Lung (tissue), 12 donors: Measurements from ENCODE around the gene KRTAP10-4. TPM values are rescaled to one million over a fixed set of nuclear protein-coding genes. Genes with fewer than 3 reads are reported as not detected.
A peak's percentile ranks its signal among the peaks of the same experiment; 100 is the strongest.

Experiments used
- ATAC-seq: fragments of 200-7000 bp; cut with Tn5 transposase; one replicate; pipeline ENCODE4 v1.9.1; 2020; ENCODE audit warnings: moderate number of reproducible peaks; ENCODE audit not compliant: insufficient read depth, low FRiP score
- DNase-seq, 3 donors: peaks; one replicate each; pipeline ENCODE4 v3.0.0-alpha.2; 2013 to 2017
- H3K27ac ChIP-seq, 2 donors: one replicate each; pipeline ENCODE4 v1.5.1; 2013; ENCODE audit warnings: mild to moderate bottlenecking in 2 of 2, moderate library complexity in 2 of 2, control low read depth in 1 of 2, inconsistent platforms in 1 of 2, low read depth in 1 of 2, low read length in 1 of 2
- H3K27me3 ChIP-seq, 3 donors: one replicate each; pipeline ENCODE4 v1.5.1; 2013; ENCODE audit warnings: low read length in 2 of 3; ENCODE audit not compliant: control insufficient read depth in 3 of 3, insufficient read depth in 3 of 3
- H3K36me3 ChIP-seq, 4 donors: one replicate each; pipeline ENCODE4 v1.5.1; 2013; ENCODE audit warnings: low read length in 4 of 4, mild to moderate bottlenecking in 1 of 4, moderate library complexity in 1 of 4; ENCODE audit not compliant: control insufficient read depth in 4 of 4, insufficient read depth in 4 of 4
- H3K4me1 ChIP-seq, 5 donors: one replicate each; pipeline ENCODE4 v1.5.1; 2013; ENCODE audit warnings: low read length in 5 of 5, mild to moderate bottlenecking in 2 of 5, moderate library complexity in 1 of 5; ENCODE audit not compliant: control insufficient read depth in 5 of 5, insufficient read depth in 5 of 5
- H3K4me3 ChIP-seq: one replicate; pipeline ENCODE4 v1.5.1; 2013; ENCODE audit warnings: mild to moderate bottlenecking, control low read depth, moderate library complexity
- H3K9ac ChIP-seq, 2 donors: one replicate each; pipeline ENCODE4 v1.5.1; 2013; ENCODE audit warnings: low read length in 2 of 2, control low read depth in 1 of 2; ENCODE audit not compliant: insufficient read depth in 1 of 2
- H3K9me3 ChIP-seq, 4 donors: one replicate each; pipeline ENCODE4 v1.5.1; 2013; ENCODE audit warnings: low read length in 3 of 4, mild to moderate bottlenecking in 1 of 4, moderate library complexity in 1 of 4; ENCODE audit not compliant: control insufficient read depth in 4 of 4, insufficient read depth in 3 of 4
- CTCF ChIP-seq: IDR thresholded peaks from 2 replicates; pipeline ENCODE4 v1.5.1; 2012; ENCODE audit warnings: mild to moderate bottlenecking; ENCODE audit errors: control extremely low read depth, extremely low read depth
- WGBS, 2 donors: extraction: QIAGEN DNeasy Blood & Tissue Kit; methylation state at CpG; one replicate each; pipeline ENCODE4 v1.1.7; 2013; 5-methylcytosine and 5-hydroxymethylcytosine counted together
- polyA plus RNA-seq, 2 donors: library from polyadenylated mRNA; stranded (reverse); fragments of 200-250 nt; gene quantifications; one replicate each; pipeline ENCODE4 v1.2.1, GENCODE V29; 2013
- total RNA-seq, 2 donors: library from RNA; depleted of rRNA in 1 of 2; stranded (reverse); fragments of >200 nt in 1 of 2; gene quantifications; one replicate each; pipeline ENCODE4 v1.2.1, GENCODE V29; 2014 to 2021
- donor health status: control.
- donor health status: control.
- donor health status: Bipolar disorder and iron deficiency.
- donor health status: healthy.
- donor health status: DM: yes; HTN: yes; CAD: no.

KRTAP10-4 gene
- total and polyA plus RNA-seq, 4 donors, result not detected

GRCh38 chr21:44528634-44528995 is 44.9 kb upstream of the KRTAP10-4 start:
- no peak for DNase-seq
- WGBS, 2 donors, result 86 to 89% methylated on average over 10 of the region's 10 CpGs
- TF ChIP-seq CTCF, result no peak
- ATAC-seq, result no peak
- no peaks in the 10 kb centered on the region for H3K27me3 ChIP-seq
- no peak overlapping the region for H3K4me3 ChIP-seq
- peaks cover 0 to 3% (median 0%) of the 10 kb centered on the region in 4 donors for H3K9me3 ChIP-seq
- H3K9ac ChIP-seq, result no peak overlapping the region
- H3K27ac ChIP-seq, result no peak overlapping the region
- H3K36me3 ChIP-seq, result no peaks in the 10 kb centered on the region
- H3K4me1 ChIP-seq, result no peaks in the 10 kb centered on the region

- no peak overlapping the region for H3K4me3 ChIP-seq
- no peak overlapping the region for H3K9ac ChIP-seq
- 90 to 94% methylated on average over 17 of the region's 17 CpGs for WGBS, 2 donors
- no peaks in the 10 kb centered on the region for H3K36me3 ChIP-seq
- peaks cover 0 to 3% (median 0%) of the 10 kb centered on the region in 4 donors for H3K9me3 ChIP-seq
- DNase-seq, result no peak
- no peaks in the 10 kb centered on the region for H3K27me3 ChIP-seq
- no peaks in the 10 kb centered on the region for H3K4me1 ChIP-seq
- no peak overlapping the region for H3K27ac ChIP-seq
- no peak for TF ChIP-seq CTCF
- ATAC-seq, result no peak
Observed at GRCh38 chr21:44529011-44529421, 44.5 kb upstream of the KRTAP10-4 start.

GRCh38 chr21:44529503-44530125 is 43.9 kb upstream of the KRTAP10-4 start:
- Histone ChIP-seq H3K27me3 (no peaks in the 10 kb centered on the region), H3K27ac (no peak overlapping the region), H3K9ac (no peak overlapping the region), H3K9me3 (peaks cover 0 to 4% (median 0%) of the 10 kb centered on the region in 4 donors), H3K4me1 (no peaks in the 10 kb centered on the region), H3K36me3 (no peaks in the 10 kb centered on the region), H3K4me3 (no peak overlapping the region)
- 79 to 89% methylated on average over 23 of the region's 23 CpGs for WGBS, 2 donors
- ATAC-seq, result no peak
- DNase-seq, result peak in 1 of 3 donors; percentile 4
- no peak for TF ChIP-seq CTCF
